Measurements from ENCODE around the gene ARMC9. TPM values are rescaled to one million over a fixed set of nuclear protein-coding genes. Genes with fewer than 3 reads are reported as not detected.

The ARMC9 gene
- total RNA-seq, 1 experiment from 2014 or later, result 16.4 TPM

DNA sequence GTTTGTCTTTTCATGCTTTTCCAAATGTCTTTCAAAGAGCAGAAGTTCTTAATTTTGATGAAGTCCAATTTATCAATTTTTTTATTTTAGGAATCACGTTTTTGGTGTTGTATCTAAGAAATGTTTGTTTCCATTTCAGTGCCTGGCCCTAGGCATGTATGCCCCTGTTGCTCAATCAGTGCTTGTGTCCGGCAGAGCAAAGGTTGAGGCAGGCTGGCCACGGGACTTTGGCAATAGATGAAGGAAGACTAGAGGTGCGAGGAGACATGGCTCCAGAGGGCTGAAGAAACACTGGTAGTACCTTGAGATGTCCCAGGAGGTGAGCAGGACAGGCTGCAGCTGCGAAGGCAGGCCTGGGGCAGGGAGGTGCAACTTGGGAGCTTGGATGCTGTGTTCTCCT, 187.0 kb downstream of the ARMC9 start:
- ChIA-PET RAD21 (ENCODE audit: low non-redundant PET in 1 of 2, low total read pairs in 2 of 2, uncharacterized antibody in 2 of 2, unreplicated experiment in 2 of 2) (no interaction called here), CTCF (no interaction called here), POLR2A (no interaction called here)
- Histone ChIP-seq H3K36me3 (ENCODE audit: control insufficient read depth in 1 of 2, insufficient read depth in 2 of 2, low read length in 2 of 2) (no peaks in the 10 kb centered on the region; a peak in 1 of 4 replicates), H3K4me1 (ENCODE audit: control insufficient read depth in 1 of 2, insufficient read depth in 2 of 2, low read length in 2 of 2) (peaks cover 0 to 6% of the 10 kb centered on the region in 2 experiments; a peak in 1 of 4 replicates), H3K9ac (ENCODE audit: low read length) (no peak overlapping the region), H4K20me1 (ENCODE audit: insufficient read depth) (no peaks in the 10 kb centered on the region), H3K27me3 (ENCODE audit: insufficient read depth, low read length) (no peaks in the 10 kb centered on the region), H3K9me2 (ENCODE audit: insufficient read depth) (no peaks in the 10 kb centered on the region), H3K9me3 (ENCODE audit: control insufficient read depth in 1 of 2, insufficient read depth in 1 of 2, low read depth in 1 of 2, low read length in 2 of 2) (no peaks in the 10 kb centered on the region; a peak in 1 of 4 replicates), H3K27ac (ENCODE audit: low read depth, low read length) (no peak overlapping the region), H3K79me2 (ENCODE audit: insufficient read depth, low read length) (no peaks in the 10 kb centered on the region), H2AFZ (ENCODE audit: low read depth, low read length, poor library complexity, severe bottlenecking) (no peak overlapping the region), H3K4me3 (replicated peaks in 1 of 2; ENCODE audit: low read depth in 1 of 2, low read length in 2 of 2) (no peak overlapping the region), H3K4me2 (ENCODE audit: low read length) (no peak overlapping the region)
- intact Hi-C loops (cut with micrococcal nuclease), result no loop called here
- DNase-seq (ENCODE audit: low read depth, low spot score), result no peak
- TF ChIP-seq POLR2AphosphoS5 (IDR thresholded peaks at IDR 0.05; ENCODE audit: low read depth, low read length) (no peak), CBX3 (IDR thresholded peaks at IDR 0.05; ENCODE audit: low read depth) (no peak), EZH2phosphoT487 (IDR thresholded peaks at IDR 0.05; ENCODE audit: borderline replicate concordance) (no peak), FOSL1 (IDR thresholded peaks at IDR 0.05; ENCODE audit: low read depth) (no peak), SP1 (IDR thresholded peaks at IDR 0.05; ENCODE audit: low read depth) (no peak), EGR1 (IDR thresholded peaks at IDR 0.05; ENCODE audit: low read depth) (no peak), ZFX (IDR thresholded peaks at IDR 0.05) (no peak), JUND (IDR thresholded peaks at IDR 0.05) (no peak), ZNF274 (IDR thresholded peaks at IDR 0.05; ENCODE audit: low read depth, low read length) (no peak), SRF (IDR thresholded peaks at IDR 0.05; ENCODE audit: low read depth) (no peak), TCF7L2 (IDR thresholded peaks at IDR 0.05; ENCODE audit: borderline replicate concordance, extremely low read depth, insufficient read depth, insufficient read length) (no peak), CEBPB (IDR thresholded peaks at IDR 0.05; ENCODE audit: low read depth) (no peak), POLR2A (IDR thresholded peaks at IDR 0.05; ENCODE audit: borderline replicate concordance, extremely low read depth, insufficient read depth, insufficient read length) (no peak), EZH2 (IDR thresholded peaks at IDR 0.05) (no peak), SIN3A (IDR thresholded peaks at IDR 0.05; ENCODE audit: low read depth) (no peak), ZBTB33 (IDR thresholded peaks at IDR 0.05; ENCODE audit: extremely low read depth, insufficient replicate concordance, low read length) (no peak), MAX (IDR thresholded peaks at IDR 0.05) (no peak), ELF1 (IDR thresholded peaks at IDR 0.05; ENCODE audit: borderline replicate concordance, low read depth) (no peak)
- TF ChIP-seq, protein P1, sequence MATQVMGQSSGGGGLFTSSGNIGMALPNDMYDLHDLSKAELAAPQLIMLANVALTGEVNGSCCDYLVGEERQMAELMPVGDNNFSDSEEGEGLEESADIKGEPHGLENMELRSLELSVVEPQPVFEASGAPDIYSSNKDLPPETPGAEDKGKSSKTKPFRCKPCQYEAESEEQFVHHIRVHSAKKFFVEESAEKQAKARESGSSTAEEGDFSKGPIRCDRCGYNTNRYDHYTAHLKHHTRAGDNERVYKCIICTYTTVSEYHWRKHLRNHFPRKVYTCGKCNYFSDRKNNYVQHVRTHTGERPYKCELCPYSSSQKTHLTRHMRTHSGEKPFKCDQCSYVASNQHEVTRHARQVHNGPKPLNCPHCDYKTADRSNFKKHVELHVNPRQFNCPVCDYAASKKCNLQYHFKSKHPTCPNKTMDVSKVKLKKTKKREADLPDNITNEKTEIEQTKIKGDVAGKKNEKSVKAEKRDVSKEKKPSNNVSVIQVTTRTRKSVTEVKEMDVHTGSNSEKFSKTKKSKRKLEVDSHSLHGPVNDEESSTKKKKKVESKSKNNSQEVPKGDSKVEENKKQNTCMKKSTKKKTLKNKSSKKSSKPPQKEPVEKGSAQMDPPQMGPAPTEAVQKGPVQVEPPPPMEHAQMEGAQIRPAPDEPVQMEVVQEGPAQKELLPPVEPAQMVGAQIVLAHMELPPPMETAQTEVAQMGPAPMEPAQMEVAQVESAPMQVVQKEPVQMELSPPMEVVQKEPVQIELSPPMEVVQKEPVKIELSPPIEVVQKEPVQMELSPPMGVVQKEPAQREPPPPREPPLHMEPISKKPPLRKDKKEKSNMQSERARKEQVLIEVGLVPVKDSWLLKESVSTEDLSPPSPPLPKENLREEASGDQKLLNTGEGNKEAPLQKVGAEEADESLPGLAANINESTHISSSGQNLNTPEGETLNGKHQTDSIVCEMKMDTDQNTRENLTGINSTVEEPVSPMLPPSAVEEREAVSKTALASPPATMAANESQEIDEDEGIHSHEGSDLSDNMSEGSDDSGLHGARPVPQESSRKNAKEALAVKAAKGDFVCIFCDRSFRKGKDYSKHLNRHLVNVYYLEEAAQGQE (IDR thresholded peaks at IDR 0.05; ENCODE audit: low read depth), result no peak
- TF ChIP-seq, protein P2, sequence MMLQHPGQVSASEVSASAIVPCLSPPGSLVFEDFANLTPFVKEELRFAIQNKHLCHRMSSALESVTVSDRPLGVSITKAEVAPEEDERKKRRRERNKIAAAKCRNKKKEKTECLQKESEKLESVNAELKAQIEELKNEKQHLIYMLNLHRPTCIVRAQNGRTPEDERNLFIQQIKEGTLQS (IDR thresholded peaks at IDR 0.05), result no peak
- BruUV-seq (replicated peaks), result no TSS peak
- no peak for ATAC-seq
